G401 (cell line): ENCODE results near the gene LARGE1. TPM values are rescaled to one million over a fixed set of nuclear protein-coding genes. Genes with fewer than 3 reads are reported as not detected.

Experiments
- DNase-seq: peaks from one replicate; pipeline ENCODE4 v3.0.0-alpha.2; 2015; ENCODE audit warnings: low spot score
- in situ Hi-C: cut with HindIII; loops from 2 replicates; pipeline ENCODE4 v1.10.0; 2016; ENCODE audit warnings: low sequenced_read_pairs, mixed read lengths
- total RNA-seq: library from RNA; depleted of rRNA; stranded (reverse); fragments of >200 nt; shearing (Covaris generic); gene quantifications from 2 replicates; pipeline ENCODE4 v1.2.3, GENCODE V29; 2014

Gene LARGE1
- total RNA-seq, 1 experiment from 2014 or later = 0.10 TPM

DNA sequence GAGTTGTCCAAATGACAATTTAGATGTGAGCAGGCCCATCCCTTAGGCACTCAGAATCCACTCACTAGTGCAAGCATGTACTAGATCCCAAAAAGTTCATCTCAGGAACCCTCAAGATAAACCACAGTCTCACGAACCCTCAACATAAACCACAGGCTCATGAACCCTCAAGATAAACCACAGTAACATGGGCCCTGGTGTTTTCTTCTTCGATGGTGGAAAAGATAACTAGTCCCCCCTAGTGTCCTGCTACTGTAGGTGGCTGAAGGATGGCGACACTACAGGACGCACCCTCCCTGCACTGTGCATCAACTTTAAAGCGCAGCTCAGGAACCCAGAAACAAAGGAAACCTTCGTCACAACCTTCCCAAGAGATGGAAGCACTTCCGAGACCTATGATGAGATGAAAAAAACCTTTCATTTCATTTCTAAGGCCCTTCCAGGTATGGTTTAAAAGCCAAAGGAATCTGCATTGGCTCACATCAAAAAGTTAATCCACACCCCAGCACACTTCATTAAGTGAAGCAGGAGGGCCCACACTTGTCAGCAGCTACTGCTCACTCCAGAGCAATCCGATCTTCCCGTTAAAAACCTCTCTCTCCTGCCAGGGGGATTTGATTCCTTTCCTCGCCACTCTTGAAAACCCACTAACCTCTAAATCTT, 2.4 kb downstream of the LARGE1 start:
- in situ Hi-C loops = no loop called here
- peak; percentile 15 for DNase-seq

DNA sequence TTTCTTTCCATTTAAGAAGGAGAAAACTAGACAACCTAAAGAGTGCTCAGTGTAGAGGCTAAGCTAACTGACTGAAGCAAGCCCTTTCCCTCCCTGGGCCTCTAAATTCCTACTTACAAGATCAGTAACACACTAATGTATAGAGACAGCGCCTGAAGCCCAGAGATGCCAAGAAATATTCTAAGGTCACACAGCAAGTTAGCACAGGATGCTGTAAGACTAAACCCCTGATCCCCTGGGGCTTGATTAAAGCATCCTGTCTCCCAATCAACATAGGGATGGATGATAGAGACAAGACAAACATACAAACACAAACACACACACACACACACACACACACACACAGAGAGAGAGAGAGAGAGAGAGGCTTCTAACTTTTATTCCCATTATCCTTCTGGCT, 5.6 kb downstream of the LARGE1 start:
- in situ Hi-C loops = no loop called here
- DNase-seq = no peak

DNA sequence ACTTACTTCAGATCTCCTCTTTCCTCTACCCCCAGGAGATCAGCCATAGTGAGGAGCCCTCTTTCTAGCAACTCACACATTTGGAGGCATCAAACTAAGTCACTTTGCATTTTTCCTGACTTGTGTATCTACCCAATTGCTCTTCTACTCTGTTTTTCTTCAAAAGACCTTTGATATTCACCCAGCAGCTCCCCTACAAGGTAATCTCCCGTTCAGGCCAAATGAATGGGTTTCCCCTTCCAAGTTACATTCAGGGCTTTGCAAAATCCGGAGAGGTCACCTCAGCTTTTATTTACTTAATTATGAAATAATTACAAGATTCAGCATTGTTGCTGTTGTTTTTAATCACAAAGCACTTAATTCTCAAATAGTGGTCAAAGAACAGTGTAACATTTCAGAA, 6.1 kb downstream of the LARGE1 start:
- in situ Hi-C loops = no loop called here

DNA sequence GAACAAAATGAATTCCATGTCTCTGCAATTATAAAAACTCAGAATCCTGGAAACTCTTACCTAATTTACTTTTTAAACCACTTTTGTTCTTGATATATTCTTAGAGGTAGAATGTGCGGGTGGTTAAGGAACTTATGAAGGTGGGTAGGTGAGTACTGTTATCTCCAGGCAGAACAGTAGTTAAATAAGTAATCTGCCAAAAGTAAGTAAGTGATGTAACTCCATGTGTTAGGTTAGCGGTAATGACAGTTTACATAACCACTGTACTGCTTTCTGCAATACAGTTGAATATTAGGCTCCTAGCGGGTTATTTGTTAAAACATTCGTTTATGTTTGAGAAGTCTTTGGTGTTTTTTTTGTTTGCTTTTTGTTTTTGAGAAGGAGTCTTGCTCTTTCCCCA, 7.1 kb downstream of the LARGE1 start:
- no peak for DNase-seq
- in situ Hi-C loops = no loop called here

More for the DNA sequence above, 6.1 kb downstream of the LARGE1 start:
- no peak for DNase-seq

DNA sequence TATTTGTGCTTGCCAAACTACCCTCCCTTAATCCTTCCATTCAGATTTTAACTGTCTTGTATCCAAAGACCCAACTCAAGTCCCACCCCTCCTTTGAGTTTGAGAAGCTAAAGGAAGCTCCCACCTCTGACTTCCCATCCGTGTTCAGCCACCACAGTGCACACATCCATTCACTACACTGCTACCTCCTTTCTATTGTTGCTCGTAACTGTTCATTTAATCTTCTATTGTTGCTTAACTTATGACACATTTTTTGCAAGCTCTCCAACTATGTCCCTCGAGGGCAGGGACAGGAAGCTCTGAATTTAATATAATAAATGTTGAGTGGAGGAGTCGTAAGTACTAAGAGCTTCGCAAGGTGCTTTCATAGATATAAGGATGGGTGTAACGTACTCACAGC, 10.4 kb downstream of the LARGE1 start:
- no peak for DNase-seq
- in situ Hi-C loops = no loop called here

DNA sequence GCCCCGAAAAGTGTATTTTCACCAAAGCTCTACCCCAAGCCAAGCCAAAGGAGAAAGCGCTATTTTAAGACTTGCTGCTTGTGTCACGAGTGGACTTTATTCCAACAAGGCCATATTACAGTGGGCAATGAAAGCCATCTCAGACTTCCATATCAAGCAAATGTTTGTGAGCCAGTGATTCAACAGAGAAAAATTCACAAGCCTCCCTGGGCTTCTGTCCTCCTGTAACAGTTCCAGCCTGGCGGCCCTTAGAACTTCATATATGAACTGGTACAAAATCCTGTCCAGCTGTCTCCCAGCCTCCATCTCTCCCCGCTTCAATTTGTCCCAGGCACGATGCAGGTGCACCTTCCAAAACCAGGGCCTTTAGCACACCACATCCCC, 11.2 kb downstream of the LARGE1 start:
- in situ Hi-C loops = no loop called here
- no peak for DNase-seq

DNA sequence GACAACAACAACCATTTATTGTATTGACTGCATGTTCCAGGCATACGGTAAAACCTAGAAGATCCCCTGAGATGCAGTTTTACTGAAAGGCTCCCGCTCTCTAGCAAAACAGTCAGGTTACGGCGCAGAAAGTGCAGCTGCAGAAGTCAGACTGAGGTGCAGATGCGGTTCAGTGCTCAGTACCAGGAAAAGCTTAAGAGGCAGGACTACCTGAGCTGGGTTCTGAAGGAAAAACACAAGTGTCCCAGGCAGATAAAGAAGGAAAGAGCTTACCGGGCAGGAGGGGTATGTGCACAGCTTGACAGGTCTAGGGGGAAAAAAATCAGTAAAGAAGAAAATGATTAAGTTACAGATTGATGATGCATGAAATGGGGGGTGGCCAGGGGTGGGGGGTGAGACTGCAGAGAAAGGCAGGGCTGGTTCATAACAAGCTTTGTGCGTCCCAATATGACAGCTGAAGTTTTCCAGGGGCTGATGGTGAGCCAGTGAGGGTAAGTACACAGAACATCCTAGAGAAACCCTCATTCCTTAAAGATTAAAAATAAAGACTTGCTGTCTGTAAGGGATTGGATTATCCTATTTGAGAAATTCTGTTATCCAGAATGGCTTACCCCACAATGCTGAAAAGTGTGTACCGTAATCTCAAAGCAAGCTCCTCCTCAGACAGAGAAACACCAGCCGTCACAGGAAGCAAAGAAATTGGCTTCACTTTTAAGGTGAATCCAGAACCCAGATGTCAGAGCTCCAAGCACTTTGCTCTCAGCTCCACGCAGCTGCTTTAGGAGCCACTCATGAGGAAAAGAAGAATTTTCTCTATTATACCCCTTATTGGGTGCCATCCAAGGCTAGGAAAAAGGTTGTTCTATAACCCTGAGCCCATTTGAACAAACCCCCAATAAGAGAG, 11.9 kb downstream of the LARGE1 start:
- in situ Hi-C loops = no loop called here
- no peak for DNase-seq

DNA sequence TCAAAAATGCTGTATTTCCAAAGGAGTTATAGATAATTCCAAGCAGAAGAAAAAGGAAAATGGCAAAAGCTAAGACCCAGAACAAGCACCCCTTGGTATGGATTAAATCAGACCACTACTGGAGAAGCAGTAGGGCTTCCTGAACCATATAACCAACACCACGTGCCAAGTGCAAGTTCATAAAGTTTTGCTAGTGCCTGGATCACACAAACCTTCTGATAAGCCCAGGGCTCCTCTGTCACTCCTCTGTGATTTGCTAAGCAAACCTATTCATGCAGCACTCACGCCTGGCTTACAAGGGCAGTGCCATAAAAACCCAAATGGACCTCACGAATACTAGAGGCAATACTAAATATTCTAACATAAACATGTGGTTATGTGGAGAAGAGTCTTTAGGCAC, 13.3 kb downstream of the LARGE1 start:
- in situ Hi-C loops = no loop called here
- DNase-seq = no peak

DNA sequence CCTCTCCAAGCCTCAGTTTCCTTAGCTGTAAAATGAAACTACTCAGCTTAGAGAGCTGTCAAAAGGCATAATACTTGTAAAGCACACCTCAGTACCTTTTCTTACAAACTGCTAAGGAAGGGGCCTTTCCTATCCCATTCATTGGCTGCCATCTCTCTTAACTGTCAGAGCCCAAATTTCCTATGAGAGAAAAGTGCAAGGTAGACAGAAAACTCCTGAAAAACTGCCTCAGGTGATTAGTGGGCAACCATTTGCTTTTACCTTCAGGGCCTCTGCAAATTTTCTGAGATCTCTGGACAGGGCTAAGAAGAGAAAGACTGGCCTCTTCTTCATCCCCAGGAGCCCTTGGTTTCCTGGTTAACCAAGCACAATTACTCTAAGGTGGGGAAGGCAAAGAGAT, 13.8 kb downstream of the LARGE1 start:
- in situ Hi-C loops = no loop called here
- DNase-seq = no peak

DNA sequence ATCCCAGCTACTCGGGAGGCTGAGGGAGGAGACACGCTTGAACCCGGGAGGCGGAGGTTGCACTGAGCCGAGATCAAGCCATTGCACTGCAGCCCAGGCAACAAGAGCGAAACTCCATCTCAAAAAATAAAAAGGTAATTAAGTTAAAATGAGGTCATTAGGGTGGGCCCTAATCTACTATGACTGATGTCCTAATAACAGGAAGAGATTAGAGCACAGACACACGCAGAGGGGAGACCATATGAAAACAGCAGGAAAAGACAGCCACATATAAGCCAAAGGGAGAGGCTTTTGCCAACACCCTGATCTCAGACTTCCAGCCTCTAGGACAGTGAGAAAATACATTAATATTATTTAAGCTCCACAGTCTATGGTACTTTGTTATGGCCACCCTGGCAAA, 17.3 kb downstream of the LARGE1 start:
- in situ Hi-C loops = no loop called here
- no peak for DNase-seq

DNA sequence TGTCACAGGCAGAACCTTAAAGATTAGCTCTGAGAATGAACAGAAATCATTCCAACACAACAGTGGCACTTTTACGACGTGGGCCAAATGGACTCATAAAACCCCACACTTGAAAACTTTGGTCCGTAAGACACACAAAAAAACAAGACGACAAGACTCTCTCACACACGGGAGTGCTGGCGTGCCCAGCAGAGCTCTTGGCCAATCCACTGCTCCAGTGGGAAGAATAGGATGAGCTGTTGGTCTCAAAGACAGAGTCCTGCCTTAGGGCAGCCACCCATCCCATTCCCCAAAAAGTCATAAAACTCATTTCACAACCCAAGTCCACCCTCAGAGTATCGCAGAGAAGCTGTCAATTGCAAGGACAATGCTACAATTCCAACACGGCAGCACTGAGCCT, 18.2 kb downstream of the LARGE1 start:
- no peak for DNase-seq
- in situ Hi-C loops = no loop called here

DNA sequence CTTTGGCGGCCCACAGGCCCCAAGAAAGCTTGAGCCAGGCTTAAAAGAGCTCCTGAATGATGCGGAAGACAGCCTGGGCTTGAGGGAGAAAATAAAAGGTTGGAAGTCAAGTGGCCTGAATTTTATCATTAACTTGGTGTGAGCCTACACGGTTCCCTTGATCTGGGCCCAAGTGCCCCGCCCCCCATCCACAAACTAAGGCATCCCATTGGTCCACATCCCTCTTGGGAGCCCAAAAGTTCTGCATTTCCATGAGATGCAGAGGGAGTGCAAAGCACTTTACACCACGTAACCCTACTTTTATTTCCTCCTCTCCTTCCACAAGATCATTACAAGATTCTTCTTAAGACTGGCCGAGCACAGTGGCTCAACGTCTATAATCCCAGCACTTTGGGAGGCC, 22.2 kb downstream of the LARGE1 start:
- in situ Hi-C loops = no loop called here
- DNase-seq = no peak

DNA sequence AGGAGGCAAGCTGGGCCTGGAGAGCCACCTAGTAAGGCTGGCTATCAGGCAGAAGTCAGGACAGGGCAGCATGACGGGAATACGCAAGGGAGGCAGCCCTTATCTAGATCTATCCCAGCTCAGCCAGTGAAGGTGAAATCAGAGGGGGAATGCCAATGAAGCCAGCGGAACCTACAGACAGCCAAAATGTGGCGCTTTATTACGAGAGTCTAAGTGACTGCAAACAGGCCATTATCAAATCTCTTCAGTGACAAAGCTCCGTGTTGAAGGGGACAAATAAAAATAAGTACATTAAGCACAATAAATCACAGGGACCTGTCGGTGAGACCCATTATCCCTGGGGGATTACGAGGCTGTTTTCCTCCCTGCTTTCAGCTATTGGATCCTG, 22.8 kb downstream of the LARGE1 start:
- in situ Hi-C loops = no loop called here
- no peak for DNase-seq

DNA sequence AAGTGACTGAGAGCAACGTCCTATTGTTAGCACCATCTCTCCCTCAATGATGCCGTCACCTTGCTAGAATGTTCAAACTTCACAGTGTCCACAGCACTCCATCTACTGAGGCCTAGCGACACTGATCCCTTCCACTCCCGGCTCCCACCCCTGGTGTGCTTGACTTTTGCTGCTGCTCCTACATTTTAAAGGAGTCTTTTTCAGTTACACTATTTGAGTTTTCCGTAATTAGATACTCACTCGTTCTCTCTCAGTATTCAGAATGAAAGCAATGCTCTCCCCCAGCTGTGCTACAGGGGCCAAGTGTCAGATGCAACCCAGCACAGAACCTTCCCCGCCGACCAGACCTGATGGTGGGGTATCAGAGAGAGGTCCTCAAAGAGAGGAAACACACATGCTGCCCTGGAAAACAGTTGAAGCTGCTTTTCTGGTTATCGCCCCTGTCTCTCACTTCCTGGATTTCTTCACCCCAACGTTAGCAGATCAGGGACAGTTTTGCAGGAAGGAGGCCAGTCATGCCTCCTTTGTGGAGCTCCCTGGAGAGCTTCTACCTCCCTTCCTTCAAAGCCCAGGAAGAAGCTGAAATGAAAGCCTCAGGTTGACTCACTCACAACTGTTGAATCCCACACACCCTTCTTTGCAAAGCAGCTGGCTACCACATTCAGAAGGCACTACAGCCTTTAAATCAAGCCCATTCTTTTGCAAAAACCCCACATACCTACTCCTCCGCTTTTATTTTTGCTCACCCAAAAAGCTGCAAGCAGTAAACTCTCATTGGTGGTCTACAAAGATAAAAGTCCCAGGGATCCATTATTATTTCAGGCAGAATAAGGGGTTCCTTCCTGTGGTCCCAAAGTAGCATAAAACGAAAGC, 23.5 kb downstream of the LARGE1 start:
- DNase-seq = no peak
- in situ Hi-C loops = no loop called here

DNA sequence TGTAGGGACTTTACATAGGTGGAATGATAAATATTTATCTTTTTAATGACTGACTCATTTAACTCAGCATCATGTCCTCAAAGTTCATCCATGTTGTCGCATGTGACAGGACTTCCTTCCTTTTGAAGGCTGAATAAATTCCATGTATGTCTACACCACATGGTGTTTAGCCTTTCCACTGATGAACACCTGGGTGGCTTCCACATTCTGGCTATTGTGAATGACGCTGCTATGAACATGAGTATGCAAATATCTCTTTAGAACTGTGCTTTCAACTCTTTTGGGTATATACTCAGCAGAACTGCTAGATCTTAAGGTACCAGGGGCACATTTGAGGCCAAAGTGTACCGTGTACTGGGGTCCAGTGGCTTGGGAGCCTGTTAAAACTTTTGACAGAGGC, 24.1 kb downstream of the LARGE1 start:
- no peak for DNase-seq
- in situ Hi-C loops = no loop called here

DNA sequence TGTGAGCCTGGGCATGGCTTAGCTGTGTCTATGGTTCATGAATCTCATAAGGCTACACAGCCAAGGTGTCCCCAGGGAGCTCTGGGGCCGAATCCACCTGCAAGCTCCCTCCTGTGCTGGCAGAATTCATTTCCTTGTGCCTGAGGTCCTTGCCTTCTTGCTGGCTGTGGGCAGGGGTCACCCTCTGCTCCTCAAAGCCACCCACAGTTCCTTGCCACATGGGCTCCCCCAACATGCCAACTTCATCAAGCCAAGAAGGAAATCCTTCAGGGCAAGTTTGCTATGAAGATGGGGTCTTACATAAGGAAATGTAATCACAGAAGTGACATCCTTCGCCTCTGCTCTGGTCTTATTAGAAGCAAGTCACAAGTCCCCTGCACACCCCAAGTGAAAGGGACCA, 24.8 kb downstream of the LARGE1 start:
- in situ Hi-C loops = no loop called here
- no peak for DNase-seq

DNA sequence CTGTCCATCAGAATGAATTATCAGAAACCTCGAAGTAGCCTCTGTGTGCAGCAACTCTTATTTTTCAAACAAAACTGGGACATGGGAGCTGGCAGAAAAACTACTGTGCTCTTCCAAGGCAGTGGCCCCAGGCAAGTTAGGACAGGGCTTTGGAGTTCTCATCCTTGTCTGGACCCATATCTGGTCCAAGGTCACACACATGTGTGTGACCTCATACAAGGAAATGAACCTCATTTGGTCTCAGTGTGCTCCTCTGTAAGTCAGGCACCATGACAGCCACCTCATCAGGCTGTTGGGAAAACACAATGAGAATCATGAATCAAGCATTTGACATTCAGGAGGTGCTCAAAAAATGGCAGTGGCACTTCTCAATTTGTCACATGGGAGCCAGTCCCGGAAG, 25.8 kb downstream of the LARGE1 start:
- in situ Hi-C loops = no loop called here

DNA sequence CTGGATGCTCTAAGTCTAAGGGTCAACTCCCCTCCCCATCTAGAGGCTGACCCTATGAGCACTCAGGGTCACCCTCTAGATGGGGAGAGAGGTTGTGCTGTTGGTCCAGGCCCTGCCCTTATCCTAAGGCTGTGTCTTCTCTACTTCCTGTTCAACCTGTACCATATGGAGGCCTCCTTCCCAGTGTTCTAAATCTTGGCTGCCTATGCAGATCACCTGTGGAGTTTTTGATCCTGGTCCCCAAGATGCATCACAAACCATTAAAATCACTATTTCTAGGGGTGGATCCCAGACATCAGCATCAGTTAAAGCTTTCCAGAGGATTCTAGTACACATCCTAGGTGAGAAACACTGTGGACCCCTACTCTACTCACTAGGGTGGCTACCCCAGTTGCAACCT, 26.2 kb downstream of the LARGE1 start:
- DNase-seq = peak; percentile 73
- in situ Hi-C loops = no loop called here

More for the DNA sequence above, 25.8 kb downstream of the LARGE1 start:
- no peak for DNase-seq

DNA sequence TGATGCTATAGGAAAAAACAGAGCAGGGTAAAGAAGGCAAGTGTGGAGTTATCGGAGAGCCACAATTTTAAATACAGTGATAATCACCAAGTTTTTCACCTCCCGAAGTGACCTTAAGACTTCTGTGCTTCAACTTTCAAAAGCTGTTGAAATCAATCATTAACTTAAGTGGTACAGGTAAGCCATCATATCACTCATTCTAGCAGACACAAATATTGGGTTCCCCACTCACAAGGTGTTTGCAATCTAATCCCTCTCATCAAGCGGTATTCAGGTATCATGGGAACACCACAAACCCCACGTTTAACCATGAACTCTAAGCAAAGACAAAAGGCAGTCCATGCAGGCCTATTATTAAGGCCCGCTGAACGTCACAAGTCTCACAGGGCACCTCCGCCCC, 26.8 kb downstream of the LARGE1 start:
- in situ Hi-C loops = no loop called here
- DNase-seq = no peak

DNA sequence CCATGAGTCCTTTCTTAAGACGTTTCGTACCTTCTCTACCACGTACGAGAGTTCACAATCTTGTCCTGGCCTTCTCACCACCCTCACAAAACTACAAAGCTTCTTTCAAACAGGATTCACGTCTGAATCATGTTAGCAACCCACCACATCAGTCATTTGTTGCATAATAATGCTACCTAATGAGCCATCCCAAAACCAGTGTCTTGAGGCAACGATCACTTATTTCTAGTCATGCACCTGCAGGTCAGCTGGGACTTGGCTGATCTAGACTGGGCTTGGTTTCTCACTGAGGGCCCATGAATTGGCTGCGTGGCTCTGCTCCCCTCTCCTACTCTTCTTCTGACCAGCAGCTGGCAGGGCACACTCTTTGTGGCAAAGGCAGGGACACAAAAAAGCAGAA, 28.3 kb downstream of the LARGE1 start:
- in situ Hi-C loops = no loop called here
- DNase-seq = no peak
